Osteoblast (primary cell): ENCODE measurements around the gene FAF2. TPM values are rescaled to one million over a fixed set of nuclear protein-coding genes. Genes with fewer than 3 reads are reported as not detected.
A peak's percentile ranks its signal among the peaks of the same experiment; 100 is the strongest.

Source experiments
- DNase-seq: peaks from one replicate; pipeline ENCODE4 v3.0.0; 2011; ENCODE audit warnings: low spot score, mixed read lengths; ENCODE audit not compliant: insufficient read length; ENCODE audit errors: missing footprints
- H2AFZ ChIP-seq: 2 replicates; pipeline ENCODE4 v1.6.0; 2011; ENCODE audit warnings: mild to moderate bottlenecking, low read length
- H3K27ac ChIP-seq: 2 replicates; pipeline ENCODE4 v1.5.1; 2011; ENCODE audit warnings: mild to moderate bottlenecking, low read depth, low read length, moderate library complexity
- H3K27me3 ChIP-seq: 2 replicates; pipeline ENCODE4 v1.6.0; 2012; ENCODE audit warnings: mild to moderate bottlenecking, control low read depth, inconsistent platforms, low read length, moderate library complexity; ENCODE audit not compliant: insufficient read depth
- H3K36me3 ChIP-seq: 2 replicates; pipeline ENCODE4 v1.5.1; 2011; ENCODE audit warnings: mild to moderate bottlenecking, low read length, control low read depth, moderate library complexity; ENCODE audit not compliant: insufficient read depth
- H3K4me1 ChIP-seq: 2 replicates; pipeline ENCODE4 v1.5.1; 2011; ENCODE audit warnings: mild to moderate bottlenecking, low read length, control low read depth, moderate library complexity; ENCODE audit not compliant: insufficient read depth
- H3K4me2 ChIP-seq: 2 replicates; pipeline ENCODE4 v1.6.0; 2011; ENCODE audit warnings: mild to moderate bottlenecking, low read length; ENCODE audit not compliant: insufficient read depth
- H3K4me3 ChIP-seq: fragments of 200-600 bp; sonication (generic); 3 replicates; pipeline ENCODE4 v1.5.1; 2012; ENCODE audit warnings: mild to moderate bottlenecking, low read length, inconsistent platforms; ENCODE audit not compliant: insufficient read depth
- H3K79me2 ChIP-seq: 2 replicates; pipeline ENCODE4 v1.6.0; 2012; ENCODE audit warnings: mild to moderate bottlenecking, low read length, control low read depth, inconsistent platforms; ENCODE audit not compliant: insufficient read depth
- H3K9me3 ChIP-seq: 2 replicates; pipeline ENCODE4 v1.5.1; 2011; ENCODE audit warnings: low read depth, low read length, control low read depth
- H4K20me1 ChIP-seq: 2 replicates; pipeline ENCODE4 v1.6.0; 2012; ENCODE audit warnings: mild to moderate bottlenecking, low read length, control low read depth; ENCODE audit not compliant: insufficient read depth
- CTCF ChIP-seq: IDR thresholded peaks from 2 replicates; pipeline ENCODE4 v1.5.1; 2011; ENCODE audit warnings: mild to moderate bottlenecking, low read depth, low read length, moderate library complexity; ENCODE audit errors: extremely low read depth
- total RNA-seq: library from RNA; depleted of rRNA; stranded (reverse); fragments of >200 nt; gene quantifications from 2 replicates; pipeline ENCODE4 v1.2.3, GENCODE V29; 2012

The FAF2 gene
- total RNA-seq, 1 donor: 40.2 TPM

DNA sequence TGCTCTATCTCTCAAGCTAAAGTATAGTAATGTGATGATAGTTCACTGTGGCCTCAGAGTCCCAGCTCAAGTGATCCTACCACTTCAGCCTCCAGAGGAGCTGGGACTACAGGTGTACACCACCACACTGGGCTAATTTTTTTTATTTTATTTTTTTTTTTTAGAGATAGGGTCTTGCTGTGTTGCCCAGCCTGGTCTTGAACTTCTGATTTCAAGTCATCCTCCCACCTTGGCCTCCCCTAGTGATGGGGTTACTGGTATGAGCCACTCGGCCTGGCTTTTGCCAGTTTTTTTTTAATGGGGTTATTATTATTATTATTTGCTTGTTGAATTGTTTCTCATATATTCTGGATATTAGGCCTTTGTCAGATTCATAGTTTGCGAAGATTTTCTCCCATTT, 13.2 kb downstream of the FAF2 start:
- no peak for DNase-seq
- Histone ChIP-seq H3K27ac (no peak overlapping the region), H3K79me2 (peaks cover 93% of the 10 kb centered on the region), H3K4me1 (peaks cover 10% of the 10 kb centered on the region), H3K36me3 (peaks cover 7% of the 10 kb centered on the region), H3K4me3 (no peak overlapping the region), H3K9me3 (no peaks in the 10 kb centered on the region), H3K4me2 (no peak overlapping the region), H2AFZ (no peak overlapping the region), H4K20me1 (peaks cover 46% of the 10 kb centered on the region), H3K27me3 (no peaks in the 10 kb centered on the region)
- TF ChIP-seq CTCF: no peak

GRCh38 chr5:176463113-176463764, 15.1 kb downstream of the FAF2 start:
- Histone ChIP-seq H3K27ac (no peak overlapping the region), H3K4me2 (no peak overlapping the region), H3K4me3 (no peak overlapping the region), H3K36me3 (peaks cover 13% of the 10 kb centered on the region), H3K4me1 (peaks cover 15% of the 10 kb centered on the region), H4K20me1 (peaks cover 62% of the 10 kb centered on the region), H3K9me3 (no peaks in the 10 kb centered on the region), H3K27me3 (no peaks in the 10 kb centered on the region), H2AFZ (no peak overlapping the region), H3K79me2 (peaks cover 90% of the 10 kb centered on the region)
- no peak for DNase-seq
- no peak for TF ChIP-seq CTCF

DNA sequence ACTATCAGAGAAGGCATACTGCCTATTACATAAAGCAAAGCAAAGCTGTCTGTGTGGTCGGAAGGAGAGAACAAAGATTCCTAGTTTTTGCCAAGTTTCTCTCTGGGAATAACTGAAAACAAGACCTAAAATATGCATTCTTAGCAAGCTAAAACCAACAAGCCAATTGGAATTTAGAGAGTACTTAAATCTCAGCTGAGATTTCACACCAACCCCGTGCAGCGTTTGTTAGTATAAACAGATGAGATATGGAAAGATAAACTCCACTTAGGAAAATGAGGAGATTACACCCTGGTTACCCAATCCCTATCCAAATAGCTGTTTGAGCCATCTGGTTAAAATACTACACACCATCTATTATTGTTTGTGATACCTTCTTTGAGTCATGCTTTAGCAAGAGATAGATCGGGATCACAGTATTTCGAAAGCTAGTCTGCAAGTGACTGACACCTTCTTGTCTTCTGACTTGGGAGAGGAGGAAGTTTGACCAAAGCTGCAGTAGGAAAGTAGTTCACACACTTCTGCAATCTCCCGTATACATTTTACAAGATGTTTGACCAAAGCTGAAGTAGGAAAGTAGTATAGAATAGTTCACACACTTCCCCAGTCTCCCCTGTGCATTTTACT, 18.2 kb downstream of the FAF2 start:
- Histone ChIP-seq H3K27ac (peak overlapping the region; percentile 62), H3K36me3 (peaks cover 13% of the 10 kb centered on the region), H2AFZ (no peak overlapping the region), H3K4me2 (peak overlapping the region; percentile 42), H3K4me1 (peaks cover 15% of the 10 kb centered on the region), H4K20me1 (peaks cover 56% of the 10 kb centered on the region), H3K27me3 (no peaks in the 10 kb centered on the region), H3K79me2 (peaks cover 81% of the 10 kb centered on the region), H3K4me3 (no peak overlapping the region), H3K9me3 (no peaks in the 10 kb centered on the region)
- no peak for TF ChIP-seq CTCF
- peak; percentile 87 for DNase-seq

GRCh38 chr5:176469296-176469695, 21.1 kb downstream of the FAF2 start:
- Histone ChIP-seq H3K4me3 (no peak overlapping the region), H3K4me1 (peaks cover 28% of the 10 kb centered on the region), H4K20me1 (peaks cover 51% of the 10 kb centered on the region), H3K36me3 (peaks cover 11% of the 10 kb centered on the region), H3K4me2 (no peak overlapping the region), H3K9me3 (no peaks in the 10 kb centered on the region), H3K79me2 (peaks cover 75% of the 10 kb centered on the region), H2AFZ (no peak overlapping the region), H3K27ac (no peak overlapping the region), H3K27me3 (no peaks in the 10 kb centered on the region)
- no peak for TF ChIP-seq CTCF
- DNase-seq: no peak
